Activated gamma-delta T cell (primary cell): ENCODE results near the gene VWA5B1.

Source experiments
- DNase-seq: peaks from one replicate; lab custom pipeline; 2025; lab: John Stamatoyannopoulos, UW

VWA5B1 gene

GRCh38 chr1:20322081-20322824 lies 31.6 kb downstream of the VWA5B1 start:
- no peak for DNase-seq

- DNase-seq: no peak
Measured at GRCh38 chr1:20322825-20323612, 32.3 kb downstream of the VWA5B1 start.

- DNase-seq: no peak
Measured at GRCh38 chr1:20323613-20323920, 32.9 kb downstream of the VWA5B1 start.

GRCh38 chr1:20324704-20325406 lies 34.2 kb downstream of the VWA5B1 start:
- no peak for DNase-seq

- no peak for DNase-seq
Measured at GRCh38 chr1:20325407-20325843, 34.8 kb downstream of the VWA5B1 start.

- DNase-seq: no peak
Measured at GRCh38 chr1:20325844-20326420, 35.3 kb downstream of the VWA5B1 start.

GRCh38 chr1:20327467-20327866 lies 36.8 kb downstream of the VWA5B1 start:
- DNase-seq: no peak

- no peak for DNase-seq
Measured at GRCh38 chr1:20328201-20328600, 37.5 kb downstream of the VWA5B1 start.

GRCh38 chr1:20329793-20330542 lies 39.3 kb downstream of the VWA5B1 start:
- DNase-seq: no peak

- no peak for DNase-seq
Measured at GRCh38 chr1:20334103-20334502, 43.4 kb downstream of the VWA5B1 start.

GRCh38 chr1:20336105-20336605 lies 45.5 kb downstream of the VWA5B1 start:
- DNase-seq: no peak

GRCh38 chr1:20337581-20337980 lies 46.9 kb downstream of the VWA5B1 start:
- DNase-seq: no peak

GRCh38 chr1:20339811-20340457 lies 49.3 kb downstream of the VWA5B1 start:
- no peak for DNase-seq

- no peak for DNase-seq
Measured at GRCh38 chr1:20342294-20343148, 51.8 kb downstream of the VWA5B1 start.

- no peak for DNase-seq
Measured at GRCh38 chr1:20343149-20343937, 52.7 kb downstream of the VWA5B1 start.

- no peak for DNase-seq
Measured at GRCh38 chr1:20343938-20344302, 53.2 kb downstream of the VWA5B1 start.

- DNase-seq: no peak
Measured at GRCh38 chr1:20344738-20345137, 54.1 kb downstream of the VWA5B1 start.

- DNase-seq: no peak
Measured at GRCh38 chr1:20345419-20345818, 54.7 kb downstream of the VWA5B1 start.

- no peak for DNase-seq
Measured at GRCh38 chr1:20346433-20346832, 55.8 kb downstream of the VWA5B1 start.
